ENCODE measurements around the gene ULK1.

GRCh38 chr12:131929581-131930456, 35.4 kb downstream of the ULK1 start:
- TF ChIP-seq CTCF (IDR thresholded peaks at IDR 0.05 in 8 of 11, conservative IDR thresholded peaks at IDR 0.05 in 3 of 11), result no peak
- peak in 2 of 3 donors; percentile 34 to 52 for TF ChIP-seq POLR2AphosphoS5 (IDR thresholded peaks at IDR 0.05)
- TF ChIP-seq POLR2A (IDR thresholded peaks at IDR 0.05), result no peak

All from spleen (tissue), 7 donors.